ENCODE results near the gene UBASH3B. TPM values are rescaled to one million over a fixed set of nuclear protein-coding genes. Genes with fewer than 3 reads are reported as not detected.
A peak's percentile ranks its signal among the peaks of the same experiment; 100 is the strongest.

UBASH3B gene
- total and polyA plus RNA-seq, 2 of the 13 experiments (the other 11 are each of a cell fraction or from before 2014, with no cell fraction given): 4.4 to 7.6 TPM

DNA sequence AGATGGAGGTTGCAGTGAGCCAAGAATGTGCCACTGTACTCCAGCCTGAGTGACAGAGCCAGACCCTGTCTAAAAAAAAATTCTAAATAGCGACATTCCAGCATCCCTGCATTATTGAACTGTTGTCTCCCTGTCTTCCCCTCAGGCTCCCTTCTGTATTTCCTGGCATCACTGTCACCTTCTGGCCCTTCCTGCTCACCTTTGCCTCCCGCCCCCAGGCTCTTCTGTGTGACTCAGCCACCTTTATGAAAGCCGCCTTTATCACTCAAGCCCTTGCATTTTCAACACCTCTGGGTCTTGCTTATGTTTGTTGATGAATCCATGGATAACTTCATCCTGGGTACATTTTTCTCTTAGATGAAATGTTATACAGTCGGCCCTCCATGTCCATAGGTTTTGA, 21.1 kb downstream of the UBASH3B start:
- H3K27me3 ChIP-seq (ENCODE audit: control insufficient read depth in 1 of 2, insufficient read depth in 2 of 2, low read length in 2 of 2): no peaks in the 10 kb centered on the region
- no peak overlapping the region; the same call in 1 of the 2 replicates for H3K4me2 ChIP-seq (ENCODE audit: low read depth, low read length)
- H3K36me3 ChIP-seq (replicated peaks in 1 of 2; ENCODE audit: control insufficient read depth in 1 of 2, insufficient read depth in 2 of 2, low read length in 2 of 2): no peaks in the 10 kb centered on the region
- in situ Hi-C loops (cut with HindIII; ENCODE audit: extremely low pct_ligation_motif_present, low pct_unique_long_range_greater_than_20kb): no loop called here
- no peak for FAIRE-seq
- WGBS (ENCODE audit: low lambda C conversion rate): 33% methylated on average over 4 of the region's 4 CpGs
- CTCF ChIA-PET (ENCODE audit: low intra/inter-chr PET ratio, low total read pairs): no interaction called here
- H4K20me1 ChIP-seq (ENCODE audit: insufficient read depth, low read length): no peaks in the 10 kb centered on the region
- H3K4me3 ChIP-seq (replicated peaks in 1 of 3; ENCODE audit: insufficient read depth in 1 of 3, low read depth in 2 of 3, low read length in 3 of 3): no peak overlapping the region
- H2AFZ ChIP-seq (ENCODE audit: low read length): no peak overlapping the region
- no peaks in the 10 kb centered on the region for H3K9me3 ChIP-seq (ENCODE audit: low read length)
- H3K27ac ChIP-seq (ENCODE audit: extremely low read length, insufficient read depth, low read length): peak overlapping the region; percentile 51
- POLR2A ChIA-PET: interaction anchor here (1.2 kb wide), 1 partner anchor 29 kb away, joined by 3 read pairs; no protein-coding TSS in a partner anchor
- peak; percentile 80 for DNase-seq (ENCODE audit: low spot score)
- BruUV-seq (replicated peaks): no TSS peak
- H3K9ac ChIP-seq (ENCODE audit: insufficient read depth, low read depth, low read length): no peak overlapping the region
- H3K4me1 ChIP-seq (ENCODE audit: insufficient read depth, low read length): peaks cover 38% of the 10 kb centered on the region
- intact Hi-C loops (cut with micrococcal nuclease; ENCODE audit: unreplicated experiment): no loop called here
- peak; percentile 82 for ATAC-seq
- H3K79me2 ChIP-seq (ENCODE audit: insufficient read depth, low read length): no peaks in the 10 kb centered on the region
- TF ChIP-seq ZNF577 (CRISPR knock-in tag; IDR thresholded peaks at IDR 0.05; ENCODE audit: borderline replicate concordance, low read depth): no peak
- TF ChIP-seq ZNF672 (CRISPR knock-in tag; IDR thresholded peaks at IDR 0.05): no peak
- TF ChIP-seq PBX3 (CRISPR knock-in tag; IDR thresholded peaks at IDR 0.05; ENCODE audit: borderline replicate concordance): no peak
- no peak for TF ChIP-seq ZNF33B (CRISPR knock-in tag; IDR thresholded peaks at IDR 0.05)
- no peak for TF ChIP-seq ZNF136 (CRISPR knock-in tag; IDR thresholded peaks at IDR 0.05; ENCODE audit: low read depth)
- peak; percentile 63; the same call in 1 of the 2 replicates for TF ChIP-seq JUNB (CRISPR knock-in tag; IDR thresholded peaks at IDR 0.05; ENCODE audit: borderline replicate concordance)
- TF ChIP-seq MYC (CRISPR knock-in tag; IDR thresholded peaks at IDR 0.05; ENCODE audit: borderline replicate concordance): no peak
- no peak for TF ChIP-seq SRY (CRISPR knock-in tag; IDR thresholded peaks at IDR 0.05)
- TF ChIP-seq ZNF496 (CRISPR knock-in tag; IDR thresholded peaks at IDR 0.05; ENCODE audit: insufficient replicate concordance): no peak
- TF ChIP-seq, protein P1, sequence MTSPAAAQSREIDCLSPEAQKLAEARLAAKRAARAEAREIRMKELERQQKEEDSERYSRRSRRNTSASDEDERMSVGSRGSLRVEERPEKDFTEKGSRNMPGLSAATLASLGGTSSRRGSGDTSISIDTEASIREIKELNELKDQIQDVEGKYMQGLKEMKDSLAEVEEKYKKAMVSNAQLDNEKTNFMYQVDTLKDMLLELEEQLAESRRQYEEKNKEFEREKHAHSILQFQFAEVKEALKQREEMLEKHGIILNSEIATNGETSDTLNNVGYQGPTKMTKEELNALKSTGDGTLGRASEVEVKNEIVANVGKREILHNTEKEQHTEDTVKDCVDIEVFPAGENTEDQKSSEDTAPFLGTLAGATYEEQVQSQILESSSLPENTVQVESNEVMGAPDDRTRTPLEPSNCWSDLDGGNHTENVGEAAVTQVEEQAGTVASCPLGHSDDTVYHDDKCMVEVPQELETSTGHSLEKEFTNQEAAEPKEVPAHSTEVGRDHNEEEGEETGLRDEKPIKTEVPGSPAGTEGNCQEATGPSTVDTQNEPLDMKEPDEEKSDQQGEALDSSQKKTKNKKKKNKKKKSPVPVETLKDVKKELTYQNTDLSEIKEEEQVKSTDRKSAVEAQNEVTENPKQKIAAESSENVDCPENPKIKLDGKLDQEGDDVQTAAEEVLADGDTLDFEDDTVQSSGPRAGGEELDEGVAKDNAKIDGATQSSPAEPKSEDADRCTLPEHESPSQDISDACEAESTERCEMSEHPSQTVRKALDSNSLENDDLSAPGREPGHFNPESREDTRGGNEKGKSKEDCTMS (CRISPR knock-in tag; conservative IDR thresholded peaks at IDR 0.05): no peak
- TF ChIP-seq SPEN (CRISPR knock-in tag; IDR thresholded peaks at IDR 0.05; ENCODE audit: low read depth): no peak
- peak; percentile 58 for TF ChIP-seq SALL1 (CRISPR knock-in tag; IDR thresholded peaks at IDR 0.05)
- 0 out of 2 replicates have a peak, but pooled peaks have one; percentile 23 for TF ChIP-seq ZNF232 (CRISPR knock-in tag; IDR thresholded peaks at IDR 0.05; ENCODE audit: borderline replicate concordance)
- TF ChIP-seq TBP (CRISPR knock-in tag; IDR thresholded peaks at IDR 0.05): no peak
- no peak for TF ChIP-seq SMYD3 (CRISPR knock-in tag; IDR thresholded peaks at IDR 0.05)
- TF ChIP-seq DPF2 (CRISPR knock-in tag; IDR thresholded peaks at IDR 0.05; ENCODE audit: borderline replicate concordance, low read depth): 0 out of 2 replicates have a peak, but pooled peaks have one; percentile 22
- no peak for TF ChIP-seq ZSCAN20 (CRISPR knock-in tag; IDR thresholded peaks at IDR 0.05; ENCODE audit: borderline replicate concordance)
- TF ChIP-seq ZNF777 (CRISPR knock-in tag; IDR thresholded peaks at IDR 0.05): no peak
- TF ChIP-seq ZKSCAN1 (IDR thresholded peaks at IDR 0.05; ENCODE audit: low read length): no peak
- peak; percentile 37; the same call in 1 of the 2 replicates for TF ChIP-seq FOSL1 (CRISPR knock-in tag; IDR thresholded peaks at IDR 0.05; ENCODE audit: borderline replicate concordance)
- TF ChIP-seq CENPT (CRISPR knock-in tag; IDR thresholded peaks at IDR 0.05; ENCODE audit: low read depth): no peak
- no peak for TF ChIP-seq HDAC2 (CRISPR knock-in tag; IDR thresholded peaks at IDR 0.05)
- TF ChIP-seq FOXP1 (IDR thresholded peaks at IDR 0.05): no peak
- TF ChIP-seq FOXP1 (CRISPR knock-in tag; IDR thresholded peaks at IDR 0.05): peak; percentile 81
- TF ChIP-seq ZBTB20 (CRISPR knock-in tag; IDR thresholded peaks at IDR 0.05; ENCODE audit: borderline replicate concordance, low read depth): no peak

Data from HepG2 (cell line).